ENCODE data around the gene LAG3.

- TF ChIP-seq, protein P1, sequence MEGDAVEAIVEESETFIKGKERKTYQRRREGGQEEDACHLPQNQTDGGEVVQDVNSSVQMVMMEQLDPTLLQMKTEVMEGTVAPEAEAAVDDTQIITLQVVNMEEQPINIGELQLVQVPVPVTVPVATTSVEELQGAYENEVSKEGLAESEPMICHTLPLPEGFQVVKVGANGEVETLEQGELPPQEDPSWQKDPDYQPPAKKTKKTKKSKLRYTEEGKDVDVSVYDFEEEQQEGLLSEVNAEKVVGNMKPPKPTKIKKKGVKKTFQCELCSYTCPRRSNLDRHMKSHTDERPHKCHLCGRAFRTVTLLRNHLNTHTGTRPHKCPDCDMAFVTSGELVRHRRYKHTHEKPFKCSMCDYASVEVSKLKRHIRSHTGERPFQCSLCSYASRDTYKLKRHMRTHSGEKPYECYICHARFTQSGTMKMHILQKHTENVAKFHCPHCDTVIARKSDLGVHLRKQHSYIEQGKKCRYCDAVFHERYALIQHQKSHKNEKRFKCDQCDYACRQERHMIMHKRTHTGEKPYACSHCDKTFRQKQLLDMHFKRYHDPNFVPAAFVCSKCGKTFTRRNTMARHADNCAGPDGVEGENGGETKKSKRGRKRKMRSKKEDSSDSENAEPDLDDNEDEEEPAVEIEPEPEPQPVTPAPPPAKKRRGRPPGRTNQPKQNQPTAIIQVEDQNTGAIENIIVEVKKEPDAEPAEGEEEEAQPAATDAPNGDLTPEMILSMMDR (conservative IDR thresholded peaks at IDR 0.05): no peak
- no peak for TF ChIP-seq ZFX (IDR thresholded peaks at IDR 0.05)
These were observed 2.3 kb downstream of the LAG3 start for GRCh38 chr12:6774499-6775062.
